Measurements from ENCODE around the gene CFAP58.
"Not testable (repeated sequence)": the region's sequence is repeated elsewhere in the genome, so short reads cannot be mapped to it uniquely, and the experiment has no call there.

CFAP58 gene

DNA sequence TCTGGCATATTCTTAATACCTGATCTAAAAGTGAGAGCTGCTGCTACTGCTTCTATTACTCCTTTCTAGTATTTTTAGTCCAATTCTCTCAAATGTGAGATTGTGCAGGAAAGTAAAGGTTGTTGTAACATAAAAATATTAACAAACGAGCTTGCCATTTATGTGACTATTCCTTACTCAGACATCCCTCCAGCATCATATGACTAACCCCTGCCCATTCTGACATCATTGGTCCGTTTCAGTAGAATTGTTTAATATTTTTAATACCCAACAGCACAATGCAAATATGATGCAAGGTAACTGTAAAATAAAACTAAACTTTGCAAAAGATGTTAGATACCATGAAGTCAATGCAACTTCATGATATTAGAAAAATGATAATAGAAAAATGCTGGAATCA lies 83.6 kb downstream of the CFAP58 start:
- no peak for DNase-seq

GRCh38 chr10:104440221-104440620 lies 86.6 kb downstream of the CFAP58 start:
- no peak for DNase-seq

GRCh38 chr10:104441329-104442000 lies 87.8 kb downstream of the CFAP58 start:
- DNase-seq: peak; percentile 92

GRCh38 chr10:104445359-104445758 lies 91.7 kb downstream of the CFAP58 start:
- DNase-seq: peak; percentile 94

GRCh38 chr10:104446151-104446550 lies 92.5 kb downstream of the CFAP58 start:
- DNase-seq: no peak

DNA sequence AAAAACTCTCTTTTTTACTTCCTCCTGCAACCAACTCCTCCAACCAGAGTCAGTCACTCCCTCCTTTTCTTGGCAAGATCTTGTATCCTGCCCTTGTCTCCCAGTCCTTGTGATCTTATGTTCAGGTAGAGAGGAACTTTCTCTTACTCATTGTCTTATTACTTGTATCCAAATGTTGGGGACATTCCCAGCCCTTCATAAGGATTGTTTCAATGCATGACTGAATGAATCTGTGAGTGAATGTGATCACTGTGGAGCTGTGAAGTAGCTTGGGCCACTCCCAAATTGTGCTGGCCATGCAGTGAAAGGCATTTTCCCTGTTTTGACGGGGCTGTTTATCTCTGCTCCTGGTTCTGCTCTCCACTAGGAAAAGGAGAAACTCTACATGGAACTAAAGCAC lies 93.7 kb downstream of the CFAP58 start:
- DNase-seq: no peak

- no peak for DNase-seq
Measured at GRCh38 chr10:104447906-104448305, 94.3 kb downstream of the CFAP58 start.

DNA sequence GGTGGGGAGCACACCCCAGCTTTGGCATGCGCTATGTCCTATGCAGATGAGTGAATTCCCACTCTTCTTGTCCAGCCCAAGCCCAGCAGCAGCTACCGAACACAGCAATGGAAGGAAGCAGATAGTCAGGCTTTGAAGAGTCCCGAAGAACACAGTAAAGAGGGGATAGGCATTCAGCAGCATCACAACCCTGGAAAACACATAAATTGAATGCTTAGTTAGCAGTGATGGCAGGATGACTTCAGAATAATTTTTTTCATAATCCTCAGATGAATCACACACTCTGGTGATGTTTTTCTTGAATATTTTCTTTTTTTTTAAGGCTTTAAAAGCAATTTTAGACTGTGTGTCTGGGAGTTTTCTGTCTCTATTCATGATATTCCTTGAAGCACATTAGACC lies 95.8 kb downstream of the CFAP58 start:
- peak; percentile 16 for DNase-seq

DNA sequence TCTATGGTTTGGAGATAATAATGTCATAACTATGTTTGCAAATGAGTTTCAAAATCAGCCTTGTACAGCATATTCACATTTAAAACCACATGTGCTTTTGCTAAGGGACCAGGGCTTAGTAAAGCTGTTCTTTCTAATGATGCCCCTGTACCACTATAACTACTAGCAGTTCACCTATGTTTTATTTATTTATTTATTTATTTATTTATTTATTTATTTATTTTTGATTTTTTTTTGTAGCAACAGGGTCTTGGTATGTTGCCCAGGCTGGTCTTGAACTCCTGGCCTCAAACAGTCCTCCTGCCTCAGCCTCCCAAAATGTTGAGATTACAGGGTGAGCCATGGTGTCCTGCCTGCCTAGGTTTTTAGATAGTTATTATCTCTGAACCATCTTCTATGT lies 96.9 kb downstream of the CFAP58 start:
- no peak for DNase-seq

GRCh38 chr10:104450954-104451353 lies 97.3 kb downstream of the CFAP58 start:
- DNase-seq: no peak

GRCh38 chr10:104452977-104453376 lies 99.3 kb downstream of the CFAP58 start:
- no peak for DNase-seq

DNA sequence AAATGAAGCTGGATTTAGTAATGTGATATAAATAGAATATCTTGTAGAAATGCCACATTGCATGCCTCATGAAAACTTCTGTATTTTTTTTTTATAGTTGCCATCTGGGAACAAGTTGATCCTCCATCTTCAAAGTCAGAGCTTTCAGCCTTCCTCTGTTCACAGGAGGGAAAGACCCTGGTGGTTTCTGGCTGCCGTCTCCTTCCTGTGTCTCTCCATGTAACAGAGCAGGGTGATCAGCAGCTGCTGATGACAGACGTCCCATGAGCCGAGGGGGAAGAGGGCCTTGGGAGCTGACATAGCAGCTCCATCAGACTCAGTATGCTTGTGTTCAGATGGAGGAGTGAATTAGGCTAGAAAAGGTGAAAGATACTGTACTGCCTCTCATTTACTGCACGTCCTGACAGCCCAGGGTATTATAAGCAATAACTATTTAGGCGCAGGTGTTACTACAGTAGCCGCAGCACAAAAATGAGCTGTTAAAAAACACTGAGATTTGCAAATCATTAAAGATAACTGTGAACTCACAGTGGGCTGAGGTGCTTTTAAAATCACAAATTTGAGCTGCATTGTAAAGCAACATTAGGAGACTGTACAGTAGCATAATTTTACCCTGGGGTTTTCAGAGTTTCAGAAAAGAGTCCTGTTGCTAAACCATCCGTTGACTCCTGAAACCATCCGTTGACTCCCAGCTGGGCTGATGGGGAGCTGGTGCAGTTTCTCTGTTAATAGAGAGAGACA lies 103.3 kb downstream of the CFAP58 start:
- DNase-seq: no peak

GRCh38 chr10:104457543-104457828 lies 103.9 kb downstream of the CFAP58 start:
- DNase-seq: no peak

DNA sequence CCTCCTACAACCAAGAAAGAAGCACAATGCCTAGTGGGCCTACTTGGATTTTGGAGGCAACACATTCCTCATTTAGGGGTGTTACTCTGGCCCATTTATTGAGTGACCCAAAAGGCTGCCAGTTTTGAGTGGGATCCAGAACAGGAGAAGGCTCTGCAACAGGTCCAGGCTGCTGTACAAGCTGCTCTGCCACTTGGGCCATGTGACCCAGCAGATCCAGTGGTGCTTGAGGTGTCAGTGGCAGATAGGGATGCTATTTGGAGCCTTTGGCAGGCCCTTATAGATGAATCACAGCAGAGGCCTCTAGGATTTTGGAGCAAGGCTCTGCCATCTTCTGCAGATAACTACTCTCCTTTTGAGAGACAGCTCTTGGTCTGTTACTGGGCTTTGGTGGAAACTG lies 111.9 kb downstream of the CFAP58 start:
- not testable (repeated sequence) for DNase-seq

DNA sequence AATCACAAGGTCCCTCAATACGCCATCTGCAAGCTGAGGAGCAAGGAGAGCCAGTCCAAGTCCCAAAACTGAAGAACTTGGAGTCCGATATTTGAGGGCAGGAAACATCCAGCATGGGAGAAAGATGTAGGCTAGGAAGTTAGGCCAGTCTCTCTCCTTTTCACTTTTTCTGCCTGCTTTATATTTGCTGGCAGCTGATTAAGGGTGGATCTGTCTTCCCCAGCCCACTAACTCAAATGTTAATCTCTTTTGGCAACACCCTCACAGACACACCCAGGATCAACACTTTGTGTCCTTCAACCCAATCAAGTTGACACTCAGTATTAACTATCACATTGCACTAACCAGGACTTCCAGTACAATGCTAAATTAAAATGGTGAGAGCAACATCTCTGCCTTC lies 115.2 kb downstream of the CFAP58 start:
- not testable (repeated sequence) for DNase-seq

DNA sequence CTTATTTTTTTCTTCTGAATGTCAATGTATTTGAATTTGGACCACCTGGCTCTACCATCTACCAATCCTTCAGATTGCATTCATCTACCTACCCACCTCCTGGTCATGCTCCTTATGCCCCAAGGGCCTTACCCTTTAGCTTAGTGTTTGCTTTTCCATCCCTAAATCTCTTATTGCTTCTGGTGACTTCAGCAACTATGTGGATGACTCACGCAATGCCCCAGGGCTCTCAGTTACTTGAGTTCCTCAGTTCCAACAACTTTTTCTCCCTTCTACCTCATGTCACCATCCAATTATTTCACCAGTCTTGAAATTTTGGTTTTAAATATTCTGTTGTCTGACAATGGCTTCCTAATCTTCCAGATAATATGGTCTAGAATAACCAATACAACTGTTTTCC lies 118.9 kb downstream of the CFAP58 start:
- DNase-seq: peak; percentile 36

GRCh38 chr10:104472957-104473745 lies 119.5 kb downstream of the CFAP58 start:
- peak; percentile 50 for DNase-seq

GRCh38 chr10:104478380-104478779 lies 124.7 kb downstream of the CFAP58 start:
- no peak for DNase-seq

DNA sequence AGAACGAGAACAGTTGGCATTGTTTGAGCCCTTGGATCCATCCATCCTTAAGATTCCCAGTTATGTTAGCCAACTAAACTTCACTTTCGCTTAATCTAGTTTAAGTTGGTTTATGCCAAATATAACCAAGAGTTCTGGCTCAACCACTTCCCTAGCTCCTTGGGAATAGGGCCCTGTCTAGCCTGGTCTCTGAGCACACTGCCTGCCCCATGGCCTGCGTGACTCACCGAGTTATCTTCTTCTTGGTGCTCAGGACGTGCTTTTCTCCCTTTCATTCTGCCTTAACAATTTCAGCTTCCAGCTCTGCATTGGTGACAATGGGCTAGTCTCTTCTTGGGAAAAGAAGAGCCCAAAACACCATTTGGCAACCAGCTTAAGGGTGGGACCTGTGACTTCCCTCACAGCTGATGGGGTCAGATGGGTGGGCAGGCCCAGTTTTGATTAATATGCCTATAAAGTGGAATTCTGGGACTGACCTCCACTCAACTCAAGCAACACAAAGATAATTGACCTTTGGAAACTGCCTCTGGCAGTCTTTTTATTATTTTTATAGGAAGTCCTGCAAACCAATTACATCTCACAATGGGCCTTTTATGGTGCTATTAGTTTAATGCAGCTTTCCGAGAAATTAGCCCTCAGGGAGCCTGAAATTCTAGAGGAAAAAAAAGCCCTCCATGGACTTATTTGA lies 126.4 kb downstream of the CFAP58 start:
- no peak for DNase-seq

DNA sequence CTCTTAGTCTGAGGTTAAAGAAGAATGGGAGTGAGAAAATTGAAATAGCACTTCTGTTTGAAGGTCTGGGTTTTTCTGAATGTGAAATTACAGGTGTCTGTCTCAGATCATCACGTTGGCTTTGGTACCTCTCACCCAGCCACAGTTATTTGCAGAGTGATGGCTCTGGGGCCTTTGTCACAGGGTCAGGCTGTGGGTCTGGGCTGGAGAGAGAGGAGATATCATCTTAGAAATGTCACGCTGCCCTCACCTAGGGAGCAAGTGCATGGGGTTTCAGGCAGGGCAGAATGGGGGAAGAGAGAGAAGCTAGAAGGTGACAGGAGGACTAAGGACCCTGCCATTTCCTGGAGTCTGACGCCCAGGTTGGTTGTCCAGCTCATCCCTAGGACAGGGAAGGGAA lies 127.2 kb downstream of the CFAP58 start:
- no peak for DNase-seq

GRCh38 chr10:104483582-104483981 lies 129.9 kb downstream of the CFAP58 start:
- DNase-seq: no peak

DNA sequence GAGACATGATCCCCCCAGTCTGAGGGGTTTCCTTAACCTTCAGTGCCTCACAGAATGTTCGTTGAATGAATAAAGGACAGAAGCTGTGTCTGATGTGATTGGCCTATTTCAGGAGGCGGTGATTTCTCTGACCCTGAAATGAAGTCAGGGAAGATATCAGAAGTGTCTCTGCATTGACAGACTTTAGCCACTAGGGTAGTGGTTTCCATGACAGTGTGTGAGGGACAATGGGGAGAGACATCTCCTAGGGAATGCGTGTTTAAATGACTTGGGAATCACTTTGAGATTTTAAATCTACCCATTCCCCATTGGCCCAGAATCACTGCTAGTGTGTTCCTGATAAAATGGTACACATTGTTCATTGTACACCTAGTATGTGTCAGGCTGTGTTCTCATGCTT lies 132.0 kb downstream of the CFAP58 start:
- no peak for DNase-seq

DNA sequence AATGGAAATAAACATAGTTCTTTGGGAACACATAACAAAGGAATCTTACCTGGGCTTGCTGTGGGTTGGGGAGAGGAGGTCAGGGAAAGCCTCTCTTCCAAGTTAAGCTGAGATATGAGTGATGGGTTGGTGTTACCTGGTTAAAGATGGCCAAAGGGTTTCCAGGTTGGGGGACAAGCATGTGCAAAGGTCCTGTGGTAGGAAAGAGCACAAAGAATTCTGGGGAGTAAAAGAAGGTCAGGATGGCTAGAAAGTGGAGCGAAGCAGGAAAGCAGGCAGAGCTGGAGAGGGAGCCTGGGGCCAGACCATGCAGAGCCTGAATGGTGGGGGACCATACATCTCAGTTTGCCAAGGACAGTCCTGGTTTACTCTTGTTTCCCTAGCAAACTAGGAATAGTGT lies 133.2 kb downstream of the CFAP58 start:
- no peak for DNase-seq

Data from NCI-H226 (cell line).